Muscle layer of duodenum (tissue), 2 donors: Measurements from ENCODE around the gene DUS1L.
A peak's percentile ranks its signal among the peaks of the same experiment; 100 is the strongest.

Source experiments
- H3K27ac ChIP-seq: one replicate; pipeline ENCODE4 v1.7.0; 2013; ENCODE audit warnings: mild to moderate bottlenecking, low read length
- H3K27me3 ChIP-seq: one replicate; pipeline ENCODE4 v1.7.0; 2013; ENCODE audit warnings: low read depth, mild to moderate bottlenecking, control low read depth, low read length
- H3K36me3 ChIP-seq, 2 donors: one replicate each; pipeline ENCODE4 v1.7.0; 2013; ENCODE audit warnings: low read length in 2 of 2, control low read depth in 1 of 2, mild to moderate bottlenecking in 1 of 2; ENCODE audit not compliant: insufficient read depth in 2 of 2, control insufficient read depth in 1 of 2
- H3K4me1 ChIP-seq, 2 donors: one replicate each; pipeline ENCODE4 v1.7.0; 2013; ENCODE audit warnings: low read length in 2 of 2, mild to moderate bottlenecking in 2 of 2, control low read depth in 1 of 2, moderate library complexity in 1 of 2; ENCODE audit not compliant: insufficient read depth in 2 of 2, control insufficient read depth in 1 of 2
- H3K4me3 ChIP-seq, 2 donors: one replicate each; pipeline ENCODE4 v1.7.0; 2013; ENCODE audit warnings: low read length in 2 of 2, low read depth in 1 of 2, mild to moderate bottlenecking in 1 of 2
- H3K9me3 ChIP-seq, 2 donors: one replicate each; pipeline ENCODE4 v1.7.0; 2013; ENCODE audit warnings: low read length in 2 of 2, control low read depth in 1 of 2, mild to moderate bottlenecking in 1 of 2; ENCODE audit not compliant: control insufficient read depth in 1 of 2
- donor health status: healthy.

The DUS1L gene

DNA sequence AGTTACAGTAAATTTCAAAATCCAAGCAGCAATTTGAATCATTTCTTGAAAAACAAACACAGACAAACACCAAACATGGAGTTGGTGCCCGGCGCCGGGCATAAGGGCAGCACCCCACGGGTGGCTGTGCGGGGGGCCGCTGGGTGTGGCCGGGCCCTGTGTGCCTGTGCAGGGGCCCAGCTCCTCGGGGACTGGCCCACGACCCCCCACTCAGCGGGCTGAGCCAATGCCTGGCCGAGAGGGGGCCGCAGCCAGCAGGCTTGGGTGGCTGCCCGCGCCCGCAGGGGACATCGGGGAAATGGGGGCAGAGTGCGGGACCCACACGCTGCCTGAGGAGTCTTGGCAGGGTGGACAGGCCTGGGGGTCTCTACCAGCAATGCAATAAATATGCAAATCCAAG lies 12.8 kb upstream of the DUS1L start:
- H3K27ac ChIP-seq: no peak overlapping the region
- H3K9me3 ChIP-seq: no peaks in the 10 kb centered on the region
- H3K4me1 ChIP-seq: no peaks in the 10 kb centered on the region
- H3K36me3 ChIP-seq: peaks cover 0 to 45% of the 10 kb centered on the region in 2 donors
- H3K27me3 ChIP-seq: no peaks in the 10 kb centered on the region
- no peak overlapping the region for H3K4me3 ChIP-seq

DNA sequence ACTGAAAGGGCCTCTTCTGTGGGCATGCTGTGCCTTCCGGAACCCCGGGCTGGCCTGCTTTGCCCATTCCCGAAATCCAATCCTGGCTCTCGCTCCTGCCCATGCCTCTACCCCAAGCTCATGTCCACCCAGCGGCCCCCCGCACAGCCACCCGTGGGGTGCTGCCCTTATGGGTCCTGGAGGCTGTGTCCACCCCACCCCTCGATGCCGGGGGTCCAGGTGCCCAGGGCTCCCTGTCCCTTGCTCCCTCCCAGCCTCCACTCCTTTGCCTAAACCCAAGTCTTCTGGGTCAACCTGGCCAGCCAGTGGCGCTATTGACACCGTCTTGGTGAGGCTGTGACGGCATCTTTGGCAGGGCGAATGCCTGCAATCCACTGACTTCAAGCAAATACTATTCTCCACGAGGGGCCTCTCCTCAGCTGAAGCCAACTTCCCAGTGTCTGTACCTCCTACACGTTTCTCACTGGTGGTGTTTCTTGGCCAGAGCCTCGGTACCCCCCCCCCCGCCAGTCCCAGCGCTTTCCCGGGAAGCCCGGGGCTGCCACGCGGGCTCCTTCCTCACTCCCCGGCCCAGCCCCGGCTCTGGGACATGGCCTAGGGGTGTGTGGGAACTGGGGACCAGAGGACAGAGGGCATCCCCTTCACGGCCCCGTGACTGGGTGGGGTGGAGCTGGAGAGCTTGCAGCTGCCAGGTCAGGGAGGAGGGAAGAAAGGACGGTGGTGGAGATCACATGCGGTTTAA lies 12.2 kb upstream of the DUS1L start:
- Histone ChIP-seq H3K9me3 (no peaks in the 10 kb centered on the region), H3K36me3 (peaks cover 0 to 39% of the 10 kb centered on the region in 2 donors), H3K27ac (no peak overlapping the region), H3K4me3 (no peak overlapping the region), H3K4me1 (no peaks in the 10 kb centered on the region), H3K27me3 (no peaks in the 10 kb centered on the region)

DNA sequence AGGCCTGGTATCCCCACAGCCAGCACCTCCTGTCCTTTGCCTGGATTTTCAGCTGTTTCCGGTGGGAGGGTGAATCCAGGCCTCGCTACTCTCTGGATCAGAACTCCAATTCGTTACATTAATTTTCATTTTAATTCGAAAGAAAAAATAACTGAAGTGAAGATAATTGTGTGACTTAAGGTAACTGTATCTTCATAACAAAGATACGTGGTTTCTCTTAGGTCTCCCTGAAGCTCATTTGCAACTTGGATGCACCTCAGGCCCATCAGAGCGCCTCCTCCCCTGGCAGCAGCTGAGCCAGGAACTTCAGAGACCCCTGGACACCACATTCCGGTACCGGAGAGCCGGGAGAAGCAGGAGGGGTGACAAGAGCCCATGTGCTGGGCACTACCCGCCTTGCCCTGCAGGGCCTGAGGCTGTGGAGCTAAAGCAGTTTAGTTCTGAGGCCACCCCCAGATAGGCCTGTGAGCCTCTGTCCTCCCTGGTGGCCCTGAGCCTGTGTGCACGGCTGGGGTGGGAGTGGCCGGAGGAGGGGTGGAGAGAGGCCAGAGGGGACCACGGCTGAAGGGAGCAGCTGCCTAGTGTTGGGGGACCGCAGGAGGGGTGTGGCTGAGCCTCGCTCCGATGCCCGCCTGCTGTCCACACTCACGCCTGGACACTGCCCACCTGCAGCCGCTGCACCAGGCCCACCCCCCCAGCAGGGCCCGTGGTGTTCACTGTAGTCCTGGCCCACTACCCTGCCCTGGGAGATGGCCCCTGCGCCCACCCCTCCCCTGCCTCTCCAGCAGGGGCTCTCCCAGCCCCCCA lies 11.4 kb upstream of the DUS1L start:
- Histone ChIP-seq H3K4me1 (no peaks in the 10 kb centered on the region), H3K9me3 (no peaks in the 10 kb centered on the region), H3K27ac (no peak overlapping the region), H3K27me3 (no peaks in the 10 kb centered on the region), H3K36me3 (peaks cover 0 to 31% of the 10 kb centered on the region in 2 donors), H3K4me3 (no peak overlapping the region)

DNA sequence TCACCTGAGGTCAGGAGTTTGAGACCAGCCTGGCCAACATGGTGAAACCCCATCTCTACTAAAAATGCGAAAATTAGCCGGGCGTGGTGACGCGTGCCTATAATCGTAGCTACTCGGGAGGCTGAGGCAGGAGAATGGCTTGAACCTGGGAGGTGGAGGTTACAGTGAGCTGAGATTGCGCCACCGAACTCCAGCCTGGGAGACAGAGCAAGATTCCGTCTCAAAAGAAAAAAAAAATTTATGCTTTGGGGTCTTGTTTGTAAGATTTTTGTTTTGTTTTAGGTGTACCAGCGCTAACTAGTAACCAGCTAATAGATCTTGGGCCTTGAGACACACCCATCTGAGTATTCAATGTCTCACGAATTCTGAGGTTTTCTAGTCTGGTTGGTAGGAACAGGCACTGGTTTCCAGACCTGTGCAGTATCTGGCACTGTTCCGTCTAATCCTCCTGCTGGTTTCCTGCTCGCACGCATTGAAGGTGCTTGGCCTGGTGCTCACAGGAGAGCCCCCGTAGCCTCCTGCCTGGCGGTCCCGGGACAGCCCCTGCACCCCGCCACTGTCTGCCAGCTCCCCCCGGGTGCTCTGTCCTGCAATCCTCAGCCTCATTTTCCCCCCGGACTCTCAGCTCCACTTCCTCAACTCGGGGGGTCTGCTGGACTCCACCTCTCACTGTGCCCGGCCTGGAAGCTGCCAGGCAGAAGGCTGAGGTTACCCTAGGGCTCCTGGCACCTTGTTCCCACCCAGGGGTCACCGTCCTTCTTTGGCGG lies 10.6 kb upstream of the DUS1L start:
- no peaks in the 10 kb centered on the region for H3K9me3 ChIP-seq
- no peak overlapping the region for H3K4me3 ChIP-seq
- no peak overlapping the region for H3K27ac ChIP-seq
- H3K27me3 ChIP-seq: no peaks in the 10 kb centered on the region
- peaks cover 0 to 24% of the 10 kb centered on the region in 2 donors for H3K36me3 ChIP-seq
- no peaks in the 10 kb centered on the region for H3K4me1 ChIP-seq

DNA sequence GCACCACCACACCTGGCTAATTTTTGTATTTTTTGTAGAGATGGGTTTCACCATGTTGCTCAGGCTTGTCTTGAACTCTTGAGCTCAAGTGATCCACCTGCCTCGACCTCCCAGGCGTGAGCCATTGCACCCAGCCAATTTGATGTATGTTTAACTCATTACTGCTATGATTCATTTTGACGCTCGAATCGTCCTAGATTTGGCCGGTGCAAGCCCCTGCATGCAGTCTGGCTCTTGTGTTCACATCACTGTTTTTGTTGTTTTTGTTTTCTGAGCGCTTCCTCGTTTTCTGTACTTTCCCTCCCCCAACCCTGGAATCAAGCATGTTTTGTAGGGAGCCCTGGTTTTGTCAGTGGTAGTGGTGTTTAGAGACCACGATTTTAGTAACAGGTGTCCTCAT lies 7.8 kb upstream of the DUS1L start:
- Histone ChIP-seq H3K4me1 (no peaks in the 10 kb centered on the region), H3K27ac (no peak overlapping the region), H3K4me3 (no peak overlapping the region), H3K27me3 (no peaks in the 10 kb centered on the region), H3K9me3 (no peaks in the 10 kb centered on the region), H3K36me3 (no peaks in the 10 kb centered on the region)

DNA sequence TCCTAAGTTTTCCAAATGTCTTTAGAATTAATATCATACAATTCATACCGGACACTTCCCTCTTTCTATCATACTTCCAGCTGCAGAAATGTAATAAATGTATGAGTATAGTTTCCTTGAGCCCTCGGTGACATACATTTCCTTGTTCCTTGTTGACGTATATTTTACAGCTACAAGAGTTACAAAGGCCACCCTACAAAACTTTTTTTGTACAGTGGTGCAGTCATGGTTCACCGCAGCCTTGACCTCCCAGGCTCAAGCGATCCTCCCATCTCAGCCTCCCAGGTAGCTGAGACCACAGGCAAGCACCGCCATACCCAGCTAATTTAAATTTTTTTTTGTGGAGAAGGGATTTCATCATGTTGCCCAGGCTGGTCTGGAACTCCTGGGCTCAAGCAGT lies 7.2 kb upstream of the DUS1L start:
- Histone ChIP-seq H3K27me3 (no peaks in the 10 kb centered on the region), H3K27ac (no peak overlapping the region), H3K4me3 (no peak overlapping the region), H3K36me3 (no peaks in the 10 kb centered on the region), H3K9me3 (no peaks in the 10 kb centered on the region), H3K4me1 (no peaks in the 10 kb centered on the region)

DNA sequence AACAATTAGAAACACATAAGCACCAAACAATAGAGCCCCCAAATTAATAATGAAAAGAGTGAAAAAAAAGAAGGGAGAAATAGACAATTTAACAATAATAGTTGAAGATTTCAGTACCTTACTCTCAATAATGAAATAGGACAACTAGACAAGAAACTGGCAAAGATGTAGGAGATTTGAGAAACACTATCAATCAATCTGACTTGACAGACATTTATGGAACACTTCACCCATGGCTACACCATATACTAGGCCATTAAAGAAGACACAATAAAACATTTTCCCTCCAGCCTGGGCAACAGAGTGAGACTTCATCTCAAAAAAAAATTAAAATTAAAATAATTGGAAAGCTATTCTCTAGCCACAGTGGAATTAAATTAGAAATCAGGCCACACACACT lies 5.0 kb upstream of the DUS1L start:
- Histone ChIP-seq H3K27ac (no peak overlapping the region), H3K4me1 (peaks cover 0 to 5% of the 10 kb centered on the region in 2 donors), H3K9me3 (no peaks in the 10 kb centered on the region), H3K36me3 (no peaks in the 10 kb centered on the region), H3K27me3 (no peaks in the 10 kb centered on the region), H3K4me3 (no peak overlapping the region)

DNA sequence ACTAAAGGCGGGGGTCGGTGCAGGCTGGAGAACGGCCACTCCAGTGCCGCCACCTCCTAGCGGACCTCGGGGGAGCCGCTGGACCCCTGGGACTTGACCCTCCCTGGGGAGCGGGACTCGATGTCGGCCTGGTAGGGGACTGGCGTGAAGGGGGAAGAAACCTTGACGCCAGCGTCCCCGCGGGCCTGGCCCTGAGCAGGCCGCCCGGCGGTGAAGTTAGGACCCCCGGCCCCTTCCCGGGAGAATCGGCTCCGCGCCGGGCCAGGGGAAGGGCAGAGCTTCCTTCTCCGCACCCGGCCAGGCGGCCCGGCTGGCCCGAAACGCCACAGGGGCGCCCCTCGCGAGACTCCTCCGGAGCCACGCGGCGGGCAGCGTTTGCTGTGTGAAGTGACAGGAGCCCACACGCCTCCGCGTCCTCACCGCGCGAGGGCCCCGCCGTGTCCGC lies 389 bp downstream of the DUS1L start:
- H3K27me3 ChIP-seq: no peaks in the 10 kb centered on the region
- no peak overlapping the region for H3K27ac ChIP-seq
- peak overlapping the region; percentile 69 to 95 for H3K4me3 ChIP-seq
- H3K9me3 ChIP-seq: no peaks in the 10 kb centered on the region
- H3K36me3 ChIP-seq: peaks cover 13 to 40% of the 10 kb centered on the region in 2 donors
- peaks cover 3 to 29% of the 10 kb centered on the region in 2 donors for H3K4me1 ChIP-seq

DNA sequence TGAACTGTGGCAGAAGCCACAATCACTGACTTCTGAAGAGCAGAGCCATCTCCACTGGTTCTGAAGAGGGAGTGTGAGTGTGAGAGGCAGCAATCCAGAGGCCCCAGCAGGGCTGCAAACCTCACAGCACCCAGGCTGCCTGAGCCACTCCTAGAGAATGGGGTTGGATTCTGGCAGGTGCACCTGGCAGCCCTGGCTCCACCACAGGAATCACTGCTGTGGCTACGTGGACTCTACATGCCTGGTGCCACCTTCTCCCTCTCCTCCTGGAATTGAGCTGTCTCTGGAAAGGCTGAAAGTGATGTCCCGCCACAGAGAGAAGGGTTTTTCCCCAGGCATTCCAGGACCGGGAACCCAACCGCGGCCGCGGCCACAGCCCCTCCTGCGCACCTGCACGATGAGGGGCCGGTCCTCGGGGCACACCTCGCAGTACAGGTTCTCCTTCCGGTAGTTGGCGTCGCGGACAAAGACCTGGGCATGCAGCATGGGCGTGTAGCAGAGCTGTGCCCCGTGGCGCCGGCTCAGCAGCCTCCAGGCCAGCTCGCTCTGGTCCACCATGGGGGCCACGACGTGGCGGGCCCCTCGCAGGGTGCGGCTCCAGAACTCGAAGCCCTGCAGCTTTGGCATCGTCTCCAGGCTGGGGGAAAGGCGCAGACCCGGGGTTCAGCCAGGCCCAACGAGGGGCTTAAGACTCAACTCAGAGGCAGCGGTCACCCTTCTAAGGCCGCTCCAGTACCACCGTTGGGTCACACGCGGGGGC lies 991 bp downstream of the DUS1L start:
- Histone ChIP-seq H3K36me3 (peaks cover 18 to 46% of the 10 kb centered on the region in 2 donors), H3K27me3 (no peaks in the 10 kb centered on the region), H3K4me1 (peaks cover 3 to 29% of the 10 kb centered on the region in 2 donors), H3K9me3 (no peaks in the 10 kb centered on the region), H3K4me3 (peak overlapping the region; percentile 69 to 95), H3K27ac (no peak overlapping the region)

DNA sequence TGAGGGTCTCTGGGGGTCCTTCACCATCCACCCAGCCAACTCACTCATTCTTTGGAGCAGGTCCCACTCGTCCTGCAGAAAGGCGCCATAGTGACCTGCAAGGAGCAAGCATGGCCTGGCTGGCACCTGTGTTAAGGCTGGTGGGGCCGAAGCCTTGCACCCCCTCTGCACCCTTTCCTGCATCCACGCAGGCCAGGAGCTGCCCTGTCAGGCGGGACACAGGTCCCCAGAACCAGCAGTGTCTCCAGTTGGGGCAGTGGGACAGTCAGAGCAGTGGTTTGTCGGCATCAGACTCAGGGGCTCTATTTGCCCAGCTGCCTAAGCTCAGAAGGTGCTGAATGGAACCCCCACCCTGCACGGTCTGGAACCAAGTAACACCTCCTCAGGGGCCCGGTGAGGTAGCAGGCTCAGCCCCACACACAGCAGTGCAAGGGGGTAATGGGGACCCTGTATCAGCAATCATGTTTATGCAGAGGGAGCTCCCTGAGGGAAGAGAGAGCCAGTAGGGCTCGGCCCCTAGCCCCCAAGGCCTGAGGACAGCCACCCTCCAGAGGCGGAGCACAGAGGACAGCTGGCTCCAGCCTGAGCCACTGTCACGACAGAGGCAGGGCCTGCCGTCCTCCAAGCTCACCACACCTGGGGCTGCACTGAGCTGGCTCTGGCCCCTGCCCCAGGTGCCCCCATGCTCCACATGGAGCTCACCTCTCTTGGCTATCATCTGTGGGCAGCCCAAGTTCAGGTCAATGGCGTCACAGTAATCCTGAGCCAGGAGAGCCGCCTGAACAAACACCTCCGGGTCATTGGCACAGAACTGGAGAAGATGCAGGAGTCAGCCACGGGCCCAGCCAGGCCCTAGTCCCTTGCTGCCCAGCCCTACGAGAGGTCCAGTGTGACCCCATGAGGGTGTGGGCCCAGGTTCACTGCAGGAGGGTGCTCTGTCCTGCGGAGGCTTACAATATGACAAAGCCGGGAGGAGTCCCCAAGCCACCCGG lies 1.9 kb downstream of the DUS1L start:
- Histone ChIP-seq H3K9me3 (no peaks in the 10 kb centered on the region), H3K4me3 (peak overlapping the region; percentile 69 to 95), H3K4me1 (peaks cover 3 to 29% of the 10 kb centered on the region in 2 donors), H3K36me3 (peaks cover 20 to 55% of the 10 kb centered on the region in 2 donors), H3K27ac (no peak overlapping the region), H3K27me3 (no peaks in the 10 kb centered on the region)
